Calu3 (cell line): ENCODE results near the gene PEX6. TPM values are rescaled to one million over a fixed set of nuclear protein-coding genes. Genes with fewer than 3 reads are reported as not detected.

Source experiments
- BruUV-seq: library from RNA; stranded (reverse); fragments of 400-500 nt; replicated peaks from 2 replicates; lab custom pipeline; 2021; lab: Mats Ljungman, UMichigan
- CTCF ChIA-PET: fragments of 300-600 bp; sonication (Branson Sonifier 250); formaldehyde crosslinking; loops from one replicate; lab custom pipeline; 2022; ENCODE audit warnings: antibody characterized with exemption; lab: Charles Lee
- DNase-seq: peaks from one replicate; pipeline ENCODE4 v3.0.0; 2022
- H3K27ac Mint-ChIP-seq: one replicate; pipeline ENCODE4 v1.8.0; 2022; ENCODE audit warnings: mixed read lengths; ENCODE audit not compliant: unreplicated experiment
- H3K27me3 Mint-ChIP-seq: one replicate; pipeline ENCODE4 v1.8.0; 2022; ENCODE audit warnings: mixed read lengths; ENCODE audit not compliant: unreplicated experiment
- H3K36me3 Mint-ChIP-seq: one replicate; pipeline ENCODE4 v1.8.0; 2022; ENCODE audit warnings: mild to moderate bottlenecking, moderate library complexity, mixed read lengths; ENCODE audit not compliant: insufficient read depth, unreplicated experiment
- H3K4me1 Mint-ChIP-seq: one replicate; pipeline ENCODE4 v1.8.0; 2022; ENCODE audit warnings: mild to moderate bottlenecking, low read depth, mixed read lengths; ENCODE audit not compliant: unreplicated experiment
- H3K4me3 Mint-ChIP-seq: one replicate; pipeline ENCODE4 v1.8.0; 2022; ENCODE audit warnings: mild to moderate bottlenecking, low read depth, moderate library complexity, mixed read lengths; ENCODE audit not compliant: unreplicated experiment
- H3K9me3 Mint-ChIP-seq: one replicate; pipeline ENCODE4 v1.8.0; 2022; ENCODE audit warnings: low read depth, mixed read lengths; ENCODE audit not compliant: unreplicated experiment
- CTCF ChIP-seq: fragments of 200-600 bp; IDR thresholded peaks from one replicate; pipeline ENCODE4 v1.8.0; 2022; ENCODE audit warnings: antibody characterized with exemption; ENCODE audit not compliant: unreplicated experiment
- intact Hi-C: fragments of 100-400 bp; cut with micrococcal nuclease; formaldehyde crosslinking; loops from one replicate; pipeline ENCODE4 v1.10.0; 2022; ENCODE audit not compliant: unreplicated experiment
- total RNA-seq: library from RNA; stranded (reverse); gene quantifications from 2 replicates; pipeline ENCODE4 v1.2.3, GENCODE V29; 2022

Gene PEX6
- total RNA-seq, 1 experiment from 2014 or later = 27.8 TPM

GRCh38 chr6:42969431-42969830 lies 9.6 kb downstream of the PEX6 start:
- Mint-ChIP-seq H3K27me3 (no peaks in the 10 kb centered on the region), H3K36me3 (peaks cover 12% of the 10 kb centered on the region), H3K4me3 (no peak overlapping the region), H3K4me1 (peaks cover 18% of the 10 kb centered on the region), H3K9me3 (no peaks in the 10 kb centered on the region), H3K27ac (no peak overlapping the region)
- CTCF ChIA-PET = no interaction called here
- no peak for DNase-seq
- intact Hi-C loops = no loop called here
- BruUV-seq = no TSS peak
- TF ChIP-seq CTCF = no peak

DNA sequence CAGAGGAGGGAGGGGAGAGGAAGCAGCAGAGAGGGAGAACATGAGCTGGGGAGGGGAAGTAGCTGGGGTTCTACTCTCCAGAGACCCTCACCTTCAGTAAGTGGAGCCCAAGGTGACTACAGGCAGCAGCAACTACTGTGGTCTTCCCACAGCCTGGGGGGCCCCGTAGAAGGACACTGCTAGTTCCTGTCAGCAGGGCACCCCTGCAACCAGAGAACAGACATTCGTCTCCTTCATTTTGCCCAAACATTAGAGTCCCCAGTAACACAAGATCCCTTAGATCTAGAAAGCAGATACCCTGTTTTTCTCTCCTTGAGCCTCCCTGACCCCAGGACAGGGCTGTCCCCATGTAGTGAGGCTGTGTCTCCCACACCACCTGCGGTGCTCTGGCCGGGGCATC lies 10.2 kb downstream of the PEX6 start:
- Mint-ChIP-seq H3K36me3 (peaks cover 17% of the 10 kb centered on the region), H3K27ac (no peak overlapping the region), H3K4me3 (no peak overlapping the region), H3K9me3 (no peaks in the 10 kb centered on the region), H3K4me1 (peaks cover 18% of the 10 kb centered on the region), H3K27me3 (no peaks in the 10 kb centered on the region)
- CTCF ChIA-PET = no interaction called here
- DNase-seq = no peak
- intact Hi-C loops = no loop called here
- TF ChIP-seq CTCF = no peak
- no TSS peak for BruUV-seq

DNA sequence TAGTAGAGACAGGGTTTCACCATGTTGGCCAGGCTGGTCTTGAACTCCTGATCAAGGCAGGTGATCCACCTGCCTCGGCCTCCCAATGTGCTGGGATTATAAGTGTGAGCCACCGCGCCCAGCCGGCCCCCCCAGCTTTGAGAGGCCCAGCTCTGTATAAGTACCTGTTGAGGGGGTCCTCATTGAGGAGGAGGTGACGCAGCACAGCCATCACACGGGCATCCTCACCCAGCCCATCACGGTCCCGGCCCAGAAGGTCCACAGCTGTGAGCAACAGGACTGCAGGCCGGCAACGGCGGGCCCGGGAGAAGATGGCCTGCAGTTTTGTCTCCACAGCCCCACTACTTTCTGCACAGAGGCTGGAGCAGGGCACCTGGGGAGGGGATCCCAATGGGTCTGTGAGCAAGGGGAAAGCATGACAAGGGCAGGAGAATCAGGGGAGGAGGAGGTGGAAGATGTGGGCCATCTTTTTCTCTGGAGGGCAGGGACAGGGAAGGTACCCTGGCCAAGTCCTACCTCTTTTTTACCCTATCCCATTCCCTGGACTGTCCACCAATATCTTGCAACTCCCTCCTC lies 10.8 kb downstream of the PEX6 start:
- no peak overlapping the region for H3K27ac Mint-ChIP-seq
- no peak for TF ChIP-seq CTCF
- peaks cover 18% of the 10 kb centered on the region for H3K4me1 Mint-ChIP-seq
- no peak for DNase-seq
- no peak overlapping the region for H3K4me3 Mint-ChIP-seq
- BruUV-seq = no TSS peak
- peaks cover 19% of the 10 kb centered on the region for H3K36me3 Mint-ChIP-seq
- H3K27me3 Mint-ChIP-seq = no peaks in the 10 kb centered on the region
- CTCF ChIA-PET = interaction anchor here (0.5 kb wide), 1 partner anchor 284 kb away, joined by 3 read pairs; no protein-coding TSS in a partner anchor
- intact Hi-C loops = no loop called here
- H3K9me3 Mint-ChIP-seq = no peaks in the 10 kb centered on the region

DNA sequence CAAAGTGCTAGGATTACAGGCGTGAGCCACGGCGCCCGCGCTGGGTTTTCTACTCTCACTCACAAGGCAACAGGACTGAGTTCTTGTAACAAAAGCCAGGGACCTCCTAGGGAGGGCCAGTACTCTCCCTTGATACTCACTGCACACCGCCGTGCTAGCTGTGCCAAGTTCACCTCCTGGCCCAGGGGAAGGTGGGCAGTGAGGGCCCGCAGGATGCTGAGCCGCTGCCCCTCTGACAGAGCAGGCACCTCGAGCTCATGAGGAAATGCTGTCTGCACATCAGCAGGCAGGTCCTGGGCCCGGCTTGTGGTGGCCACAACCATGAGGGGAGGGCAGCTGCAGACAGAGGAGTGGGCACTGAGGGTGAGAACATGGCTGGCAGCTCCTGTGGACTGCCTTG lies 11.8 kb downstream of the PEX6 start:
- CTCF ChIA-PET = interaction anchor here (0.6 kb wide), 1 partner anchor 49 kb away, joined by 5 read pairs; no protein-coding TSS in a partner anchor
- intact Hi-C loops = no loop called here
- H3K27me3 Mint-ChIP-seq = no peaks in the 10 kb centered on the region
- H3K4me3 Mint-ChIP-seq = no peak overlapping the region
- no peak for TF ChIP-seq CTCF
- H3K4me1 Mint-ChIP-seq = peaks cover 18% of the 10 kb centered on the region
- no TSS peak for BruUV-seq
- H3K9me3 Mint-ChIP-seq = no peaks in the 10 kb centered on the region
- H3K36me3 Mint-ChIP-seq = peaks cover 21% of the 10 kb centered on the region
- DNase-seq = no peak
- no peak overlapping the region for H3K27ac Mint-ChIP-seq
